Measurements from ENCODE around the gene HYAL2.

DNA sequence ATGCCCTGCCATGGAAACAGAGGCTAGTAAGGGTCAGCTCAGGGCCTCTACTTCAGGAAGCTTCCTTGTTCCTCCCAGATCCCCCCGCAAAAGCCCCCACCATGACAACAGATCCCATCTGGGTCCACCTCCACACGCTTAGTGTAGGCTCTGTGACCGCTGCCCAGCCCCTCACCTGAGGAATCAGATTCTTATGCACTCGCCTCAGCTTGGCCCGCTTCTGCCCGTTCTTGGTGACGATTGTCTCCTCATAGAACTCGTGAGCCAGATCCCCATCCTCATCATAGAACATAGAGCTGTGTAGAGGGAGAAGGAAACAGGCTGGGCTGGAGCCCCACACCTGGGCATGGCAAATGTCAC lies 3.6 kb upstream of the HYAL2 start:
- TF ChIP-seq, protein P1, sequence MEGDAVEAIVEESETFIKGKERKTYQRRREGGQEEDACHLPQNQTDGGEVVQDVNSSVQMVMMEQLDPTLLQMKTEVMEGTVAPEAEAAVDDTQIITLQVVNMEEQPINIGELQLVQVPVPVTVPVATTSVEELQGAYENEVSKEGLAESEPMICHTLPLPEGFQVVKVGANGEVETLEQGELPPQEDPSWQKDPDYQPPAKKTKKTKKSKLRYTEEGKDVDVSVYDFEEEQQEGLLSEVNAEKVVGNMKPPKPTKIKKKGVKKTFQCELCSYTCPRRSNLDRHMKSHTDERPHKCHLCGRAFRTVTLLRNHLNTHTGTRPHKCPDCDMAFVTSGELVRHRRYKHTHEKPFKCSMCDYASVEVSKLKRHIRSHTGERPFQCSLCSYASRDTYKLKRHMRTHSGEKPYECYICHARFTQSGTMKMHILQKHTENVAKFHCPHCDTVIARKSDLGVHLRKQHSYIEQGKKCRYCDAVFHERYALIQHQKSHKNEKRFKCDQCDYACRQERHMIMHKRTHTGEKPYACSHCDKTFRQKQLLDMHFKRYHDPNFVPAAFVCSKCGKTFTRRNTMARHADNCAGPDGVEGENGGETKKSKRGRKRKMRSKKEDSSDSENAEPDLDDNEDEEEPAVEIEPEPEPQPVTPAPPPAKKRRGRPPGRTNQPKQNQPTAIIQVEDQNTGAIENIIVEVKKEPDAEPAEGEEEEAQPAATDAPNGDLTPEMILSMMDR (IDR thresholded peaks at IDR 0.05; ENCODE audit: low read depth, low read length), result no peak
- TF ChIP-seq, protein P2, sequence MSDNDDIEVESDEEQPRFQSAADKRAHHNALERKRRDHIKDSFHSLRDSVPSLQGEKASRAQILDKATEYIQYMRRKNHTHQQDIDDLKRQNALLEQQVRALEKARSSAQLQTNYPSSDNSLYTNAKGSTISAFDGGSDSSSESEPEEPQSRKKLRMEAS (IDR thresholded peaks at IDR 0.05; ENCODE audit: low read depth, low read length), result no peak

Data from NB4 (cell line).